Testis (tissue), 2 donors: ENCODE data around the gene LUC7L2.

Source experiments
- POLR2A ChIP-seq: fragments of 450-650 bp; IDR thresholded peaks from one replicate; pipeline ENCODE4 v1.6.1; 2017; ENCODE audit warnings: antibody characterized with exemption, mild to moderate bottlenecking, moderate library complexity
- TF ChIP-seq, protein P1 (sequence below), 3 experiments: fragments of 450-650 bp in 2 of 3; fragments of 200-600 bp in 1 of 3; sonication (generic) in 1 of 3; IDR thresholded peaks; one replicate each; pipeline ENCODE4 v1.5.1; 2016 to 2019; ENCODE audit warnings: antibody characterized with exemption in 3 of 3, mild to moderate bottlenecking in 2 of 3, moderate library complexity in 1 of 3

DNA sequence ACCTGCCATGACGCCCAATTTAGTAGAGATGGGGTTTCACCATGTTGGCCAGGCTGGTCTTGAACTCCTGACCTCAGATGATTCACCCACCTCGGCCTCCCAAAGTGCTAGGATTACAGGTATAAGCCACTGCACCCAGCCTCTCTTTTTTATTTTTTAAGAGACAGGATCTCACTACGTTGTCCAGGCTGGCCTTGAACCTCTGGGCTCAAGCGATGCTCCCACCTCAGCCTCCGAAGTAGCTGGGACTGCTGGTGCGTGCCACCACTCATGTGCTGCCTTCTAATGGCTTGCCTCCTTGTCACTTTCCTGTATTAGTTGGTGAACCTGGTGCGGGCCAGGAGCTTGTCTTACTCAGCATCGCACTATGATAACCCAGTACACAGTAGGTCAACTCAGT lies 96.8 kb downstream of the LUC7L2 start:
- TF ChIP-seq, protein P1, sequence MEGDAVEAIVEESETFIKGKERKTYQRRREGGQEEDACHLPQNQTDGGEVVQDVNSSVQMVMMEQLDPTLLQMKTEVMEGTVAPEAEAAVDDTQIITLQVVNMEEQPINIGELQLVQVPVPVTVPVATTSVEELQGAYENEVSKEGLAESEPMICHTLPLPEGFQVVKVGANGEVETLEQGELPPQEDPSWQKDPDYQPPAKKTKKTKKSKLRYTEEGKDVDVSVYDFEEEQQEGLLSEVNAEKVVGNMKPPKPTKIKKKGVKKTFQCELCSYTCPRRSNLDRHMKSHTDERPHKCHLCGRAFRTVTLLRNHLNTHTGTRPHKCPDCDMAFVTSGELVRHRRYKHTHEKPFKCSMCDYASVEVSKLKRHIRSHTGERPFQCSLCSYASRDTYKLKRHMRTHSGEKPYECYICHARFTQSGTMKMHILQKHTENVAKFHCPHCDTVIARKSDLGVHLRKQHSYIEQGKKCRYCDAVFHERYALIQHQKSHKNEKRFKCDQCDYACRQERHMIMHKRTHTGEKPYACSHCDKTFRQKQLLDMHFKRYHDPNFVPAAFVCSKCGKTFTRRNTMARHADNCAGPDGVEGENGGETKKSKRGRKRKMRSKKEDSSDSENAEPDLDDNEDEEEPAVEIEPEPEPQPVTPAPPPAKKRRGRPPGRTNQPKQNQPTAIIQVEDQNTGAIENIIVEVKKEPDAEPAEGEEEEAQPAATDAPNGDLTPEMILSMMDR (IDR thresholded peaks at IDR 0.05): no peak
- no peak for TF ChIP-seq POLR2A
